Vein endothelial cell (primary cell): ENCODE measurements around the gene HHAT. TPM values are rescaled to one million over a fixed set of nuclear protein-coding genes. Genes with fewer than 3 reads are reported as not detected.
A peak's percentile ranks its signal among the peaks of the same experiment; 100 is the strongest.

Experiments used
- small RNA-seq: library from RNA; depleted of rRNA; stranded (forward); fragments of <200 nt; gene quantifications from one replicate; pipeline ENCODE3, GENCODE V24; 2012
- total RNA-seq: library from RNA; depleted of rRNA; stranded (reverse); fragments of >200 nt; gene quantifications from 2 replicates; pipeline ENCODE4 v1.2.3, GENCODE V29; 2012

HHAT gene
- 2.0 and 2.9 TPM in 2 replicates for total RNA-seq

DNA sequence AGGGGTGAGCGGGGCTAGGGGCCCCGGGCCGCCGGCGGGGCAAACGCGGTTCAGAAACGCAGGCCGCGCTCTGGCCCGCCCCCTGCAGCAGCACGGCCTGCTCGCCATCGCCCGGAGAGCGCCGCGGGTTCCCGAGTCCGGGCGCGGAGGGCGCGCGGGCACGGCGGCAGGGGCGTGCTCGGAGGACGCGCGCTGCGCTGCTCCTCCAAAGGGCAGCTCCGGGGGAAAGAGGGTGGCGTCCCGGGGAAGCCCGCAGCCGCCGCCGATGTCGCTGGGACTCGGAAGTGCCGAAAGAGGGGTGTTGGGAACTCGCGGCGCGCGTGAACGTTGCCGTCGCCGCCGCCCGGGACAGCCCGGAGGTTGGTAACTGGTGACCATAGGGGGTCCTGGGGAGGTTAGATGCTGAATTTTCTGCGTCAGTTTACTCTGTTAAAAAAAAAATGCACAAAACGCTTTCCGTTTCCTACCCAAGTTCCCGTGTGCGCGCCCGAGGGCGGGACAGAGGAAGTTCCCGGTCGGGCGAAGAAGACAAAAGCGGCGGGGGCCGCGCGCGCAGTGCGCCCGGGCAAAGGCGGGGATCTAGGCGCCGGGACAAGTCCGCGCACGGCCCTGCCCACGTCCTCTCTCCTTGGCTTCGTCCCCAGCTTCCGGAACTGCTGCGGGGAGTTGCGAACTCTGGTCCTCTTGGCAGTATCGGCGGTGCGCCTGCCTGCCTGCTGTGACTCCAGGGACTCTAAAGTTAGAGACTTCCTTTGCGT, at the start of gene HHAT:
Gene HHAT, plus strand, starts transcription at position 157 of the 758 bp plus-strand sequence. CDS start 20,074 bp downstream, outside the sequence.

Small RNAs within 50 kb of the gene (small RNA-seq; reads per million reads assigned to genes)
- gene RNU5A-8P = 101 reads per million, percentile 99 among the genes with 10 or more reads in this experiment

Other genes starting within 250 kb of the HHAT start
- gene SERTAD4, start 96.1 kb upstream of the HHAT start, total RNA-seq = 3.2 and 3.3 TPM in 2 replicates